ENCODE results near the gene SORCS1. TPM values are rescaled to one million over a fixed set of nuclear protein-coding genes. Genes with fewer than 3 reads are reported as not detected.

SORCS1 gene
- total and polyA plus RNA-seq, 12 donors = 0.30 to 5.5 (median 1.3) TPM

DNA sequence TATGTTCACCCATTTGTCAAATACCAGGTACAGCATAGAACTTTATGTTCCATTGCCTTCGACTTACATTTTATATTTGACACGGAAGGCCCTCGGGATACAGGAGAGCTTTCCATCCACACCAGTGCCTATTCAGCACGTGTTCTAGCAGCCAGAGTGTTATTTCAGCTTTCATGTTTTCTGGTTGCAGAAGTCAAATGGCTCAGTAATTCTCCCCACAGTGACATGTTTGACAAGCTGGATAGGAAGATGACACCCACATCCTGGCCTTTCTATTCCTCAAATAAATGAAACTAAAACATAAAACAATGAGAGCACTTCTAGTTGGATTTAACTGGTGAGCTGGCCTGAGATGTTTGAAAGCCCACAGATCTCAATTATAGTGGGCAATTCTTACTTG lies 173.4 kb downstream of the SORCS1 start:
- Histone ChIP-seq H3K27ac (no peak overlapping the region), H3K4me3 (no peak overlapping the region), H3K4me1 (no peaks in the 10 kb centered on the region), H3K9me3 (no peaks in the 10 kb centered on the region), H3K27me3 (peaks cover 0 to 7% (median 0%) of the 10 kb centered on the region in 7 donors), H3K36me3 (no peaks in the 10 kb centered on the region)
- intact Hi-C loops (cut with DNase I) = no loop called here
- no peak for DNase-seq
- no peak for ATAC-seq
- TF ChIP-seq, protein P1, sequence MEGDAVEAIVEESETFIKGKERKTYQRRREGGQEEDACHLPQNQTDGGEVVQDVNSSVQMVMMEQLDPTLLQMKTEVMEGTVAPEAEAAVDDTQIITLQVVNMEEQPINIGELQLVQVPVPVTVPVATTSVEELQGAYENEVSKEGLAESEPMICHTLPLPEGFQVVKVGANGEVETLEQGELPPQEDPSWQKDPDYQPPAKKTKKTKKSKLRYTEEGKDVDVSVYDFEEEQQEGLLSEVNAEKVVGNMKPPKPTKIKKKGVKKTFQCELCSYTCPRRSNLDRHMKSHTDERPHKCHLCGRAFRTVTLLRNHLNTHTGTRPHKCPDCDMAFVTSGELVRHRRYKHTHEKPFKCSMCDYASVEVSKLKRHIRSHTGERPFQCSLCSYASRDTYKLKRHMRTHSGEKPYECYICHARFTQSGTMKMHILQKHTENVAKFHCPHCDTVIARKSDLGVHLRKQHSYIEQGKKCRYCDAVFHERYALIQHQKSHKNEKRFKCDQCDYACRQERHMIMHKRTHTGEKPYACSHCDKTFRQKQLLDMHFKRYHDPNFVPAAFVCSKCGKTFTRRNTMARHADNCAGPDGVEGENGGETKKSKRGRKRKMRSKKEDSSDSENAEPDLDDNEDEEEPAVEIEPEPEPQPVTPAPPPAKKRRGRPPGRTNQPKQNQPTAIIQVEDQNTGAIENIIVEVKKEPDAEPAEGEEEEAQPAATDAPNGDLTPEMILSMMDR (IDR thresholded peaks at IDR 0.05) = no peak
- 80 to 89% methylated on average over 4 of the region's 4 CpGs for WGBS, 2 donors

DNA sequence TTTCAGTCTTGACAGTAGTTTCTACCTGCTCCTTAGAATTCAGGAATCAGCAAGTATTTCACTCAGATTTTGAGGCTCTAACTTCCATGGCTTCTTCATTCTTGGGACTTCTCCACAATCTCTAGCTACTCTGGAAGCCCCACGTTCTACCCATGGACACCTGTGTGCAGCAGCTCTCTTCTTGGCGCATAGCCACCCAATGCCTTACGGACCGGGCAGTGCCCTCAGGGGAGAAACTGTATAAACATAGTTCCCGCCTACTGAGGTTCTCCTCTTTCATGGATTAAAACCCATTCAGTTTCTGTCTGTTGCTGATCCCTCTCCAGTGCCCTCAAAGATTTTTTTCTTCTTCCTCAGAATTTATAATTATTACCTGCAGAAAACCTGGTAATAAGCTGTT lies 177.1 kb downstream of the SORCS1 start:
- H3K36me3 ChIP-seq = no peaks in the 10 kb centered on the region
- peaks cover 0 to 17% (median 0%) of the 10 kb centered on the region in 7 donors for H3K27me3 ChIP-seq
- no peaks in the 10 kb centered on the region for H3K9me3 ChIP-seq
- intact Hi-C loops (cut with DNase I) = no loop called here
- H3K4me3 ChIP-seq = no peak overlapping the region
- no peak for DNase-seq
- WGBS, 2 donors = 73 to 84% methylated on average over 5 of the region's 5 CpGs
- ATAC-seq = no peak
- no peaks in the 10 kb centered on the region for H3K4me1 ChIP-seq
- TF ChIP-seq, protein P1 (IDR thresholded peaks at IDR 0.05) = no peak
- no peak overlapping the region for H3K27ac ChIP-seq

DNA sequence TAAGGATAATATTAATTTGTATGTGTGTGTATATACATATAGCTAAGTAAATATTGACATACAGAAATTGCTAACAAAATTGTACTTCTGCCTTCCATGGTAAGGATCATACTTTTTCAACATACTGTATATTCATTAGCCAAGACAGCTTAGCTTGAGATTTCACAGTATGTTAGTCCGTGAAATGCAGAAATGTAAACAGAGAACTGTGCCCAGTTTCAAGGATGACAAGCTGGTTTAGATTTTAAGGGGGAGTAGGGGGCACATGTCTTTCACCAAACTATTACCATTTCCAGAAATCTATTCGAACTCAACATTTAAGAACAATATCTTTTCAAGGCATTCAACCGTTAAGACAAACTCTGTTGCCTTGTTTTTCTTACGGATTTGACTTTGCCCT lies 182.2 kb downstream of the SORCS1 start:
- no peak for DNase-seq

DNA sequence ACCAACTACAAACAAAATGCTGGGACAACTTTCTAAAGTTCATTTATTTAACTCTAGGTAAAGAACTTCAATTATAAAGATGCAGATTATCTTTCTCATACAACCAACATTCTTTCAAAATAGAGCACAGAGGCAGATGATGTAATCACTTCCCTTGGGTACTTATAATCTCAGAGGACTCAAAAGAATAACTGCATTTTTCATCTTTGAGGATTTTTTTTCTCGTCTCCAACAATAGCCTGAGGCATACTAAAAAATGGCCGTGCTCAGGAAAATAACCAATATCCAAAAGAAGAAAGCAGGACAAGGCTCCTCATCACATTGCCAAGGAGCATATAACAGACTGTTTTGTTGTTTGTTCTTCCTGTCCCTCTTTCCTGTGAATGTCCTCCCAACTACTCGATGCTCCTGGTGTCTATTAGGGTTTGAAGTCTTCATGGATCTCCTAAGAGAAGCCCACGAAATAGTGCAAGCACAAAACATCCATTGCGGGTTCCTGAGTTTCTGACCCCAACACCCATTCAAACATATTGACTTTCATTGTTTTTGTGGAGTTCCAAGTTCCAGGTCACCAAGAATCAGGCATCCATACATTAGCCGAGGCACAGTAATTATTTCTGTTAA lies 182.9 kb downstream of the SORCS1 start:
- TF ChIP-seq, protein P1 (IDR thresholded peaks at IDR 0.05) = no peak
- intact Hi-C loops (cut with DNase I) = no loop called here
- DNase-seq = no peak
- 68 to 74% methylated on average over 6 of the region's 6 CpGs for WGBS, 2 donors
- H3K27me3 ChIP-seq = peaks cover 0 to 11% (median 0%) of the 10 kb centered on the region in 7 donors
- H3K4me3 ChIP-seq = no peak overlapping the region
- H3K9me3 ChIP-seq = no peaks in the 10 kb centered on the region
- H3K4me1 ChIP-seq = peaks cover 0 to 5% (median 0%) of the 10 kb centered on the region in 9 donors
- no peaks in the 10 kb centered on the region for H3K36me3 ChIP-seq
- ATAC-seq = no peak
- H3K27ac ChIP-seq = no peak overlapping the region

More for the DNA sequence above, 182.2 kb downstream of the SORCS1 start:
- Histone ChIP-seq H3K9me3 (no peaks in the 10 kb centered on the region), H3K4me3 (no peak overlapping the region), H3K4me1 (peaks cover 0 to 5% (median 0%) of the 10 kb centered on the region in 9 donors), H3K27me3 (peaks cover 0 to 11% (median 0%) of the 10 kb centered on the region in 7 donors), H3K36me3 (no peaks in the 10 kb centered on the region), H3K27ac (no peak overlapping the region)
- no peak for ATAC-seq
- WGBS, 2 donors = 81 to 83% methylated on average over 4 of the region's 4 CpGs
- intact Hi-C loops (cut with DNase I) = no loop called here
- TF ChIP-seq, protein P1 (IDR thresholded peaks at IDR 0.05) = no peak
